HG02610 (cell line): Measurements from ENCODE around the gene CHD2.
"Not testable (repeated sequence)": the region's sequence is repeated elsewhere in the genome, so short reads cannot be mapped to it uniquely, and the experiment has no call there.

Experiments
- ATAC-seq: cut with Tn5 transposase; IDR thresholded peaks from one replicate; pipeline ENCODE4 v1.9.1; 2021; ENCODE audit warnings: mild to moderate bottlenecking, moderate library complexity; ENCODE audit not compliant: unreplicated experiment

Gene CHD2

GRCh38 chr15:93060336-93061248, 160.5 kb downstream of the CHD2 start:
- ATAC-seq = no peak

- ATAC-seq = not testable (repeated sequence)
Measured at GRCh38 chr15:93062628-93063261, 162.6 kb downstream of the CHD2 start.

- no peak for ATAC-seq
Measured at GRCh38 chr15:93063262-93063671, 163.1 kb downstream of the CHD2 start.

GRCh38 chr15:93063796-93064690, 163.9 kb downstream of the CHD2 start:
- no peak for ATAC-seq

- no peak for ATAC-seq
Measured at GRCh38 chr15:93065641-93066045, 165.5 kb downstream of the CHD2 start.

- ATAC-seq = no peak
Measured at GRCh38 chr15:93066224-93066681, 166.1 kb downstream of the CHD2 start.

- no peak for ATAC-seq
Measured at GRCh38 chr15:93066834-93067648, 166.9 kb downstream of the CHD2 start.

GRCh38 chr15:93067649-93068085, 167.5 kb downstream of the CHD2 start:
- ATAC-seq = no peak

GRCh38 chr15:93068581-93069199, 168.6 kb downstream of the CHD2 start:
- ATAC-seq = no peak

GRCh38 chr15:93070132-93070531, 170.0 kb downstream of the CHD2 start:
- ATAC-seq = no peak

GRCh38 chr15:93070551-93071296, 170.6 kb downstream of the CHD2 start:
- ATAC-seq = no peak

- no peak for ATAC-seq
Measured at GRCh38 chr15:93071469-93071936, 171.4 kb downstream of the CHD2 start.

- no peak for ATAC-seq
Measured at GRCh38 chr15:93072011-93072410, 171.9 kb downstream of the CHD2 start.

- ATAC-seq = no peak
Measured at GRCh38 chr15:93072411-93073394, 172.6 kb downstream of the CHD2 start.

- no peak for ATAC-seq
Measured at GRCh38 chr15:93073465-93073952, 173.4 kb downstream of the CHD2 start.

- ATAC-seq = no peak
Measured at GRCh38 chr15:93074599-93074998, 174.5 kb downstream of the CHD2 start.

GRCh38 chr15:93076217-93076616, 176.1 kb downstream of the CHD2 start:
- ATAC-seq = no peak
